Esophagus muscularis mucosa (tissue), 3 donors: ENCODE results near the gene GCNT1.

ENCODE experiments used
- CTCF ChIP-seq, 3 experiments: fragments of 200-600 bp in 2 of 3; fragments of 450-650 bp in 1 of 3; sonication (generic) in 2 of 3; IDR thresholded peaks; one replicate each; pipeline ENCODE4 v1.5.1; 2017 to 2019; ENCODE audit warnings: antibody characterized with exemption in 3 of 3, mild to moderate bottlenecking in 2 of 3, moderate library complexity in 1 of 3
- EP300 ChIP-seq: sonication (generic); formaldehyde crosslinking; IDR thresholded peaks from one replicate; pipeline ENCODE4 v1.6.1; 2017; ENCODE audit warnings: antibody characterized with exemption

- no peak for TF ChIP-seq CTCF (IDR thresholded peaks at IDR 0.05)
- no peak for TF ChIP-seq EP300
These were observed 6.1 kb upstream of the GCNT1 start for GRCh38 chr9:76452839-76453238.
